NCI-H2196 treated with DMSO at 0.1 percent for 48 hours (cell line): Measurements from ENCODE around the gene RPRD2.
"Not testable (repeated sequence)": the region's sequence is repeated elsewhere in the genome, so short reads cannot be mapped to it uniquely, and the experiment has no call there.

Experiments used
- DNase-seq: peaks from one replicate; lab custom pipeline; 2025; ENCODE audit not compliant: unreplicated experiment; lab: John Stamatoyannopoulos, UW

Gene RPRD2

GRCh38 chr1:150363426-150364230 is at the start of gene RPRD2:
TSS of gene RPRD2 (plus strand) at chr1:150364147. CDS start at chr1:150364715, 568 bp downstream.
- DNase-seq: peak; percentile 98

- not testable (repeated sequence) for DNase-seq
Measured at GRCh38 chr1:150314691-150315090, 49.3 kb upstream of the RPRD2 start.

- no peak for DNase-seq
Measured at GRCh38 chr1:150320667-150320978, 43.3 kb upstream of the RPRD2 start.

GRCh38 chr1:150321826-150322166 is 42.2 kb upstream of the RPRD2 start:
- DNase-seq: no peak

- DNase-seq: no peak
Measured at GRCh38 chr1:150322310-150322709, 41.6 kb upstream of the RPRD2 start.

- no peak for DNase-seq
Measured at GRCh38 chr1:150332651-150333290, 31.2 kb upstream of the RPRD2 start.

GRCh38 chr1:150346316-150346715 is 17.6 kb upstream of the RPRD2 start:
- no peak for DNase-seq

- DNase-seq: no peak
Measured at GRCh38 chr1:150352866-150353265, 11.1 kb upstream of the RPRD2 start.

GRCh38 chr1:150362721-150363425 is 1.1 kb upstream of the RPRD2 start:
- no peak for DNase-seq

- peak; percentile 29 for DNase-seq
Measured at GRCh38 chr1:150364231-150365003, 470 bp downstream of the RPRD2 start.

GRCh38 chr1:150365941-150366340 is 2.0 kb downstream of the RPRD2 start:
- no peak for DNase-seq

GRCh38 chr1:150366416-150367296 is 2.7 kb downstream of the RPRD2 start:
- no peak for DNase-seq

- no peak for DNase-seq
Measured at GRCh38 chr1:150371110-150371509, 7.2 kb downstream of the RPRD2 start.

GRCh38 chr1:150372580-150372979 is 8.6 kb downstream of the RPRD2 start:
- DNase-seq: no peak

- DNase-seq: no peak
Measured at GRCh38 chr1:150376110-150376509, 12.2 kb downstream of the RPRD2 start.

- no peak for DNase-seq
Measured at GRCh38 chr1:150383631-150384324, 19.8 kb downstream of the RPRD2 start.

- no peak for DNase-seq
Measured at GRCh38 chr1:150385537-150386445, 21.8 kb downstream of the RPRD2 start.

- no peak for DNase-seq
Measured at GRCh38 chr1:150386592-150386991, 22.6 kb downstream of the RPRD2 start.

- no peak for DNase-seq
Measured at GRCh38 chr1:150387200-150387599, 23.3 kb downstream of the RPRD2 start.
